Measurements from ENCODE around the gene FOSL2.

The FOSL2 gene

GRCh38 chr2:28437918-28438317 is 45.3 kb downstream of the FOSL2 start:
- in situ Hi-C loops (cut with MboI; ENCODE audit: low sequenced_read_pairs, unreplicated experiment): no loop called here
- TF ChIP-seq CTCF (IDR thresholded peaks at IDR 0.05; ENCODE audit: borderline replicate concordance, control extremely low read depth, extremely low read depth, insufficient read depth, missing control alignments): no peak
- no peak for DNase-seq (ENCODE audit: low spot score)

GRCh38 chr2:28438532-28439063 is 45.9 kb downstream of the FOSL2 start:
- no peak for DNase-seq (ENCODE audit: low spot score)
- in situ Hi-C loops (cut with MboI; ENCODE audit: low sequenced_read_pairs, unreplicated experiment): no loop called here
- no peak for TF ChIP-seq CTCF (IDR thresholded peaks at IDR 0.05; ENCODE audit: borderline replicate concordance, control extremely low read depth, extremely low read depth, insufficient read depth, missing control alignments)

GRCh38 chr2:28439127-28439526 is 46.5 kb downstream of the FOSL2 start:
- no peak for DNase-seq (ENCODE audit: low spot score)
- in situ Hi-C loops (cut with MboI; ENCODE audit: low sequenced_read_pairs, unreplicated experiment): no loop called here
- TF ChIP-seq CTCF (IDR thresholded peaks at IDR 0.05; ENCODE audit: borderline replicate concordance, control extremely low read depth, extremely low read depth, insufficient read depth, missing control alignments): no peak

- in situ Hi-C loops (cut with MboI; ENCODE audit: low sequenced_read_pairs, unreplicated experiment): no loop called here
- no peak for DNase-seq (ENCODE audit: low spot score)
- no peak for TF ChIP-seq CTCF (IDR thresholded peaks at IDR 0.05; ENCODE audit: borderline replicate concordance, control extremely low read depth, extremely low read depth, insufficient read depth, missing control alignments)
These were observed 47.1 kb downstream of the FOSL2 start for GRCh38 chr2:28439763-28440162.

GRCh38 chr2:28442328-28442727 is 49.7 kb downstream of the FOSL2 start:
- TF ChIP-seq CTCF (IDR thresholded peaks at IDR 0.05; ENCODE audit: borderline replicate concordance, control extremely low read depth, extremely low read depth, insufficient read depth, missing control alignments): no peak
- in situ Hi-C loops (cut with MboI; ENCODE audit: low sequenced_read_pairs, unreplicated experiment): no loop called here
- no peak for DNase-seq (ENCODE audit: low spot score)

- in situ Hi-C loops (cut with MboI; ENCODE audit: low sequenced_read_pairs, unreplicated experiment): no loop called here
- no peak for TF ChIP-seq CTCF (IDR thresholded peaks at IDR 0.05; ENCODE audit: borderline replicate concordance, control extremely low read depth, extremely low read depth, insufficient read depth, missing control alignments)
- DNase-seq (ENCODE audit: low spot score): no peak
These were observed 52.3 kb downstream of the FOSL2 start for GRCh38 chr2:28444956-28445355.

All from GM13976 (cell line).